ENCODE measurements around the gene COCH. TPM values are rescaled to one million over a fixed set of nuclear protein-coding genes. Genes with fewer than 3 reads are reported as not detected.

Gene COCH
- total RNA-seq, 3 donors from 2014 or later (not counting 1 experiment from before 2014, with no cell fraction given) = 0.27 to 0.73 TPM; not detected in 1

DNA sequence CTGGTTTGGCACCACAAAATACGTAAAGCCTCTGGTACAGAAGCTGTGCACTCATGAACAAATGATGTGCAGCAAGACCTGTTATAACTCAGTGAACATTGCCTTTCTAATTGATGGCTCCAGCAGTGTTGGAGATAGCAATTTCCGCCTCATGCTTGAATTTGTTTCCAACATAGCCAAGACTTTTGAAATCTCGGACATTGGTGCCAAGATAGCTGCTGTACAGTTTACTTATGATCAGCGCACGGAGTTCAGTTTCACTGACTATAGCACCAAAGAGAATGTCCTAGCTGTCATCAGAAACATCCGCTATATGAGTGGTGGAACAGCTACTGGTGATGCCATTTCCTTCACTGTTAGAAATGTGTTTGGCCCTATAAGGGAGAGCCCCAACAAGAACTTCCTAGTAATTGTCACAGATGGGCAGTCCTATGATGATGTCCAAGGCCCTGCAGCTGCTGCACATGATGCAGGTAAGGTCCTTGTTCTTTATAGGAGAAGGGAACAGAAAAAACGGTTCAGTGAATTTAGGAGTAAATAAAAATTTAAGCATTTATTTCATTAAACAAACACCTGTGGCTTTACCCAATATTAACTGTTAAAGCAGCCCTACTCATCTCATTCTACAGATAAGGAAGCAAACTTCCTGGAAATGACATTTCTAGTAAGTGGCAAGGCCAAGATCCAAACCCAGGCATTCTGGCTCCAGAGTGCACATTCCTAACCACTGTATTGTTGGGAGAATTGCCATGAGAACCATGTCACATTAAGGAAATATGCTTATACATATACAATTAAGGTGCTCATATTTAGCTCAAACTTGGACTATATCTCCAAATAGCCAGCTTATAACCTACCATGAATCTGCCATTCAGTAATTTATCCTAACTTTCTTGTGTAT lies 11.7 kb downstream of the COCH start:
- no peak for DNase-seq
- no peaks in the 10 kb centered on the region for H3K4me1 Mint-ChIP-seq
- Histone ChIP-seq H3K4me3 (ENCODE audit: low read length) (no peak overlapping the region), H3K27me3 (ENCODE audit: control insufficient read depth, insufficient read depth, low read length) (no peaks in the 10 kb centered on the region), H3K36me3 (ENCODE audit: control insufficient read depth, insufficient read depth, low read length) (no peaks in the 10 kb centered on the region), H3K9me3 (ENCODE audit: control insufficient read depth, insufficient read depth, low read length) (no peaks in the 10 kb centered on the region), H3K4me1 (ENCODE audit: control insufficient read depth, insufficient read depth, low read length) (no peaks in the 10 kb centered on the region), H3K27ac (ENCODE audit: low read length) (no peak overlapping the region)
- no peak for ATAC-seq
- no peaks in the 10 kb centered on the region for H3K36me3 Mint-ChIP-seq
- no peak overlapping the region for H3K27ac Mint-ChIP-seq
- H3K9me3 Mint-ChIP-seq = no peaks in the 10 kb centered on the region
- no peaks in the 10 kb centered on the region for H3K27me3 Mint-ChIP-seq (ENCODE audit: low read depth in 2 of 2)
- 98% methylated on average over 6 of the region's 7 CpGs for WGBS (ENCODE audit: insufficient coverage)
- no peak overlapping the region for H3K4me3 Mint-ChIP-seq
- intact Hi-C loops (cut with micrococcal nuclease) = no loop called here
- TF ChIP-seq, protein P1, sequence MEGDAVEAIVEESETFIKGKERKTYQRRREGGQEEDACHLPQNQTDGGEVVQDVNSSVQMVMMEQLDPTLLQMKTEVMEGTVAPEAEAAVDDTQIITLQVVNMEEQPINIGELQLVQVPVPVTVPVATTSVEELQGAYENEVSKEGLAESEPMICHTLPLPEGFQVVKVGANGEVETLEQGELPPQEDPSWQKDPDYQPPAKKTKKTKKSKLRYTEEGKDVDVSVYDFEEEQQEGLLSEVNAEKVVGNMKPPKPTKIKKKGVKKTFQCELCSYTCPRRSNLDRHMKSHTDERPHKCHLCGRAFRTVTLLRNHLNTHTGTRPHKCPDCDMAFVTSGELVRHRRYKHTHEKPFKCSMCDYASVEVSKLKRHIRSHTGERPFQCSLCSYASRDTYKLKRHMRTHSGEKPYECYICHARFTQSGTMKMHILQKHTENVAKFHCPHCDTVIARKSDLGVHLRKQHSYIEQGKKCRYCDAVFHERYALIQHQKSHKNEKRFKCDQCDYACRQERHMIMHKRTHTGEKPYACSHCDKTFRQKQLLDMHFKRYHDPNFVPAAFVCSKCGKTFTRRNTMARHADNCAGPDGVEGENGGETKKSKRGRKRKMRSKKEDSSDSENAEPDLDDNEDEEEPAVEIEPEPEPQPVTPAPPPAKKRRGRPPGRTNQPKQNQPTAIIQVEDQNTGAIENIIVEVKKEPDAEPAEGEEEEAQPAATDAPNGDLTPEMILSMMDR (IDR thresholded peaks at IDR 0.05) = no peak

DNA sequence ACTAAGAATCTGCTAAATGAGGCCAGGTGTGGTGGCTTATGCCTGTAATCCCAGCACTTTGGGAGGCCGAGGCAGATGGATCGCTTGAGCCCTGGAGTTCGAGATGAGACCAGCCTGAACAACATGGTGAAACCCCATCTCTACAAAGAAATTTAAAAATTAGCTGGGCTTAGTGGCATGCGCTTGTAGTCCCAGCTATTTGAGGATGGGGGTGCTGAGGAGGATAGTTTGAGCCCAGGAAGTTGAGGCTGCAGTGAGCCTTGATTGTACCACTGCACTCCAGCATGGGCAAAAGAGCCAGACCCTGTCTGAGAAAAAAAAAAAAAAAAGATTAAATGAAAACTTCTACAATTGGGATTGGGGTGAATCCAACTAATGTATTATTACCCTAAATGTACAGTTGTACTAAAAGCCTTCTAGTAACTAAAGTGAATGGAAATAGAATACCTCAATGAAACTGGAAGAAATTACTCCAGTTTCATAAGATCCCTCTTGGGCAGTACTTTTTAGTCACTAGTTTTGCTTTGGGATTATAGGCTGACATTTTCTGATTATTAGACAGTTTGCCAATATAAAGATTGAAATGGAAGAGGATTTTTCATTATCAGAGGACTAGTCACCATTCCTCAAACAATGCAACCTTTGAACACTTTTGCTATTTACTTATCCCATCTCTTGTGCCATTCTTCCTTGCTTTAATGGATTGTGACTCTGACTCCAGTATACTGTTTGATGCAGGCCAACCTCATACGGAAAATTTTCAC lies 14.3 kb downstream of the COCH start:
- Histone ChIP-seq H3K4me3 (ENCODE audit: low read length) (no peak overlapping the region), H3K27me3 (ENCODE audit: control insufficient read depth, insufficient read depth, low read length) (no peaks in the 10 kb centered on the region), H3K9me3 (ENCODE audit: control insufficient read depth, insufficient read depth, low read length) (no peaks in the 10 kb centered on the region), H3K4me1 (ENCODE audit: control insufficient read depth, insufficient read depth, low read length) (no peaks in the 10 kb centered on the region), H3K36me3 (ENCODE audit: control insufficient read depth, insufficient read depth, low read length) (peaks cover 4% of the 10 kb centered on the region), H3K27ac (ENCODE audit: low read length) (no peak overlapping the region)
- Mint-ChIP-seq H3K4me3 (no peak overlapping the region), H3K4me1 (no peaks in the 10 kb centered on the region), H3K27me3 (ENCODE audit: low read depth in 2 of 2) (no peaks in the 10 kb centered on the region), H3K36me3 (no peaks in the 10 kb centered on the region), H3K27ac (peak overlapping the region in 1 of 2 donors; percentile 51), H3K9me3 (no peaks in the 10 kb centered on the region)
- WGBS (ENCODE audit: insufficient coverage) = 98% methylated on average over 5 of the region's 5 CpGs
- intact Hi-C loops (cut with micrococcal nuclease) = no loop called here
- no peak for DNase-seq
- TF ChIP-seq, protein P1 (IDR thresholded peaks at IDR 0.05) = no peak
- ATAC-seq = no peak

DNA sequence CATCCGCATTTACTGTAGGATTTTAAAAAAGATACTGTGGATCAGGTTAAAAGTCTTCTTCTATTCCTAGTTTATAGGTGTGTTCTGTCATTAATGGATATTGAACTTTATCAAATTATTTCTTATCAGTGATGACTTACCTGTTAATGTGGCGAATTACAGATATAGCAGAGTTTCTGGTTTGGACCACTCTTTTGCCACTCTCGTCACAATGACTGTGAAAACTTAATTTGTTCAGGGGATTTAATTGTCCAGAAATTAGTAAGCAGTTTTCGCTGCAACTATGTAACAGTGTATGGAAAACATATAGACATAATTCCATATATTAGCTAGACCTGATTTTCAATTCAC lies 14.9 kb downstream of the COCH start:
- no peak overlapping the region for H3K27ac ChIP-seq (ENCODE audit: low read length)
- H3K4me1 ChIP-seq (ENCODE audit: control insufficient read depth, insufficient read depth, low read length) = no peaks in the 10 kb centered on the region
- DNase-seq = no peak
- H3K27ac Mint-ChIP-seq = peak overlapping the region in 1 of 2 donors; percentile 51
- H3K36me3 Mint-ChIP-seq = no peaks in the 10 kb centered on the region
- TF ChIP-seq, protein P1 (IDR thresholded peaks at IDR 0.05) = no peak
- peaks cover 4% of the 10 kb centered on the region for H3K36me3 ChIP-seq (ENCODE audit: control insufficient read depth, insufficient read depth, low read length)
- no peaks in the 10 kb centered on the region for H3K9me3 ChIP-seq (ENCODE audit: control insufficient read depth, insufficient read depth, low read length)
- H3K9me3 Mint-ChIP-seq = no peaks in the 10 kb centered on the region
- H3K4me3 Mint-ChIP-seq = no peak overlapping the region
- no peak overlapping the region for H3K4me3 ChIP-seq (ENCODE audit: low read length)
- 100% methylated on average over 1 of the region's 4 CpGs for WGBS (ENCODE audit: insufficient coverage)
- H3K27me3 ChIP-seq (ENCODE audit: control insufficient read depth, insufficient read depth, low read length) = no peaks in the 10 kb centered on the region
- no peak for ATAC-seq
- no peaks in the 10 kb centered on the region for H3K27me3 Mint-ChIP-seq (ENCODE audit: low read depth in 2 of 2)
- intact Hi-C loops (cut with micrococcal nuclease) = no loop called here
- no peaks in the 10 kb centered on the region for H3K4me1 Mint-ChIP-seq
